Sigmoid colon (tissue), 7 donors: Measurements from ENCODE around the gene VOPP1. TPM values are rescaled to one million over a fixed set of nuclear protein-coding genes. Genes with fewer than 3 reads are reported as not detected.

Source experiments
- DNase-seq: peaks from one replicate; pipeline ENCODE4 v3.0.0-alpha.2; 2019
- H3K27ac ChIP-seq, 4 donors: fragments of 200-600 bp; sonication (generic); one replicate each; pipeline ENCODE4 v1.5.1; 2016 to 2019; ENCODE audit warnings: mild to moderate bottlenecking in 1 of 4
- H3K27me3 ChIP-seq, 3 donors: fragments of 200-600 bp; sonication (generic); one replicate each; pipeline ENCODE4 v1.5.1; 2019; ENCODE audit warnings: mild to moderate bottlenecking in 1 of 3
- H3K36me3 ChIP-seq, 4 donors: fragments of 200-600 bp; sonication (generic); one replicate each; pipeline ENCODE4 v1.5.1; 2016 to 2019
- H3K4me1 ChIP-seq, 4 donors: fragments of 200-600 bp; sonication (generic); one replicate each; pipeline ENCODE4 v1.5.1; 2017 to 2019
- H3K4me3 ChIP-seq, 4 donors: fragments of 200-600 bp; sonication (generic); one replicate each; pipeline ENCODE4 v1.5.1; 2017 to 2019; ENCODE audit warnings: mild to moderate bottlenecking in 2 of 4, moderate library complexity in 1 of 4
- H3K9me3 ChIP-seq, 4 donors: fragments of 200-600 bp in 3 of 4; sonication (generic) in 3 of 4; one replicate each; pipeline versions ENCODE4 v1.5.1 to v1.6.1; 2013 to 2019
- EP300 ChIP-seq, 4 donors: sonication (generic); formaldehyde crosslinking; IDR thresholded peaks; one replicate each; pipeline ENCODE4 v1.6.1; 2017; ENCODE audit warnings: antibody characterized with exemption in 4 of 4
- POLR2A ChIP-seq, 2 donors: fragments of 450-650 bp; IDR thresholded peaks; one replicate each; pipeline ENCODE4 v1.6.1; 2016; ENCODE audit warnings: antibody characterized with exemption in 2 of 2, mild to moderate bottlenecking in 2 of 2, moderate library complexity in 2 of 2
- POLR2AphosphoS5 ChIP-seq, 4 donors: sonication (generic); formaldehyde crosslinking; IDR thresholded peaks; one replicate each; pipeline ENCODE4 v1.6.1; 2017; ENCODE audit warnings: antibody characterized with exemption in 4 of 4
- WGBS, 2 donors: extraction: QIAGEN DNeasy Blood & Tissue Kit; methylation state at CpG; one replicate each; pipeline ENCODE4 v1.1.7; 2013; 5-methylcytosine and 5-hydroxymethylcytosine counted together
- intact Hi-C: fragments of 100-400 bp; cut with DNase I; formaldehyde crosslinking; loops from one replicate; pipeline ENCODE4 v1.15.1; 2023
- polyA plus RNA-seq, 3 donors: library from polyadenylated mRNA; stranded (reverse); fragments of 200-250 nt; gene quantifications; one replicate each; pipeline ENCODE4 v1.2.3, GENCODE V29; 2013
- total RNA-seq, 4 donors: library from RNA; depleted of rRNA; stranded (reverse); fragments of >200 nt; gene quantifications; one replicate each; pipeline ENCODE4 v1.1.0, GENCODE V29; 2016
- TF ChIP-seq, protein P1 (sequence below), 4 experiments: fragments of 450-650 bp in 3 of 4; fragments of 200-600 bp in 1 of 4; IDR thresholded peaks; one replicate each; pipeline ENCODE4 v1.5.1; 2016 to 2019; ENCODE audit warnings: antibody characterized with exemption in 4 of 4, mild to moderate bottlenecking in 3 of 4, moderate library complexity in 2 of 4
- donor health status: healthy with polysubstance abuse.
- donor health status: Bipolar disorder and iron deficiency.
- donor health status: healthy.

Gene VOPP1
- total and polyA plus RNA-seq, 7 donors, result 22.2 to 59.5 (median 26.4) TPM

DNA sequence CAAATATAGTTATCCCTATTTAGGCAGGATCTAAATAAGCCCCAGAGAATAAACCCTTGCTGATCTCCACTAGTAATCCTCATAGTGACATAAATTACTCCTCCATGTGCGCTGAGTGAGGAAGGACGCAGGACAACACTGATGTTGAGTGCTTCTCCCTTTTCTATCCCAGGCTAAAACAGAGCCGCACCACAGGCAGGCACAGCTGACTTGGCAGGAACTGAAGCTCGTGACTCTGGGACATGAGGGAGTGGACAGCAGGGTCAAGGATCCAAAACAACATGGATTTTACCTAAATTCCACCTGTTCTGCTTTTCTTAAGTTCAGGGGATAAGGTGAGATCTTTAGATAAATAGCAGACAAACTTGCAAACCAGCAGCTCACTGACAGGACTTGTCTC lies 46.0 kb downstream of the VOPP1 start:
- peaks cover 0 to 16% (median 11%) of the 10 kb centered on the region in 4 donors for H3K4me1 ChIP-seq
- no peak overlapping the region for H3K4me3 ChIP-seq
- no peaks in the 10 kb centered on the region for H3K36me3 ChIP-seq
- no peaks in the 10 kb centered on the region for H3K9me3 ChIP-seq
- H3K27me3 ChIP-seq, result no peaks in the 10 kb centered on the region
- TF ChIP-seq POLR2A (IDR thresholded peaks at IDR 0.05) (no peak), EP300 (IDR thresholded peaks at IDR 0.05) (no peak), POLR2AphosphoS5 (IDR thresholded peaks at IDR 0.05) (no peak)
- TF ChIP-seq, protein P1, sequence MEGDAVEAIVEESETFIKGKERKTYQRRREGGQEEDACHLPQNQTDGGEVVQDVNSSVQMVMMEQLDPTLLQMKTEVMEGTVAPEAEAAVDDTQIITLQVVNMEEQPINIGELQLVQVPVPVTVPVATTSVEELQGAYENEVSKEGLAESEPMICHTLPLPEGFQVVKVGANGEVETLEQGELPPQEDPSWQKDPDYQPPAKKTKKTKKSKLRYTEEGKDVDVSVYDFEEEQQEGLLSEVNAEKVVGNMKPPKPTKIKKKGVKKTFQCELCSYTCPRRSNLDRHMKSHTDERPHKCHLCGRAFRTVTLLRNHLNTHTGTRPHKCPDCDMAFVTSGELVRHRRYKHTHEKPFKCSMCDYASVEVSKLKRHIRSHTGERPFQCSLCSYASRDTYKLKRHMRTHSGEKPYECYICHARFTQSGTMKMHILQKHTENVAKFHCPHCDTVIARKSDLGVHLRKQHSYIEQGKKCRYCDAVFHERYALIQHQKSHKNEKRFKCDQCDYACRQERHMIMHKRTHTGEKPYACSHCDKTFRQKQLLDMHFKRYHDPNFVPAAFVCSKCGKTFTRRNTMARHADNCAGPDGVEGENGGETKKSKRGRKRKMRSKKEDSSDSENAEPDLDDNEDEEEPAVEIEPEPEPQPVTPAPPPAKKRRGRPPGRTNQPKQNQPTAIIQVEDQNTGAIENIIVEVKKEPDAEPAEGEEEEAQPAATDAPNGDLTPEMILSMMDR (IDR thresholded peaks at IDR 0.05), result no peak
- no peak overlapping the region for H3K27ac ChIP-seq
- no peak for DNase-seq
- 82 to 87% methylated on average over 4 of the region's 4 CpGs for WGBS, 2 donors
- intact Hi-C loops, result no loop called here

DNA sequence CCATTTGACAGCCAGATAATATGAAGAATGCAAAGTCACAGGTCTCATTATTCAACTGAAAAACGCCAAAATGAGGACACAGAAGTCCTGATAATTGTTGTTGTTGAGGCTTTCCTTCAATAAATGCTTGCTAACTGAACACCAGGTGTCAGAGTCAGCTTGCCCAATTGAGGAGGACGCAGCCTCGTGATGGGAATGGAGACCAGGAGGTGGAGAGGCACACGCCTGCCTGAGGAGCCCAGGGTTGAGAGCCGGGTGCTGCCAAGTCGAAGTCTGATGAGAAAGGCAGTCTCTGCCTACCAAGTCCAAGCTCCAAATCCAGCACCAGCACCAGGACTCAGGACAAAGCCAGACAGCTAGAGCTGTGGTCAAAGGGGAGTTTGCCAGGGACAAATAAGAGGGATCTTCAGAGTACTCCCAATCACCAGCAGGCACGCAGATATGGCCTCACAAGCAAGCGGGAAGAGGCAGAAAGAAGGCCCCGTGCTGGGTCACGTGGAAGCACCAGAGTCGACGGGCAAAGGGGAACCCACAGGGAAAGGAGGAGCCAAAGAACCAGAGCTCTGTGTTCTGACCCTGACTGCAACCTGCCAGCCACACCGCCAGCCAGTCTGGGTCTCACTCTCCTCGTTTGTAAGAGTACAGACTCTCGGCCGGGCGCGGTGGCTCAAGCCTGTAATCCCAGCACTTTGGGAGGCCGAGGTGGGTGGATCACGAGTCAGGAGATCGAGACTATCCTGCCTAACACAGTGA lies 47.6 kb downstream of the VOPP1 start:
- DNase-seq, result no peak
- TF ChIP-seq, protein P1 (IDR thresholded peaks at IDR 0.05), result no peak
- TF ChIP-seq EP300 (IDR thresholded peaks at IDR 0.05) (no peak), POLR2A (IDR thresholded peaks at IDR 0.05) (no peak), POLR2AphosphoS5 (IDR thresholded peaks at IDR 0.05) (no peak)
- WGBS, 2 donors, result 90 to 92% methylated on average over 21 of the region's 21 CpGs
- Histone ChIP-seq H3K27me3 (no peaks in the 10 kb centered on the region), H3K27ac (no peak overlapping the region), H3K4me3 (no peak overlapping the region), H3K36me3 (no peaks in the 10 kb centered on the region), H3K4me1 (peaks cover 0 to 16% (median 11%) of the 10 kb centered on the region in 4 donors), H3K9me3 (no peaks in the 10 kb centered on the region)
- intact Hi-C loops, result no loop called here

DNA sequence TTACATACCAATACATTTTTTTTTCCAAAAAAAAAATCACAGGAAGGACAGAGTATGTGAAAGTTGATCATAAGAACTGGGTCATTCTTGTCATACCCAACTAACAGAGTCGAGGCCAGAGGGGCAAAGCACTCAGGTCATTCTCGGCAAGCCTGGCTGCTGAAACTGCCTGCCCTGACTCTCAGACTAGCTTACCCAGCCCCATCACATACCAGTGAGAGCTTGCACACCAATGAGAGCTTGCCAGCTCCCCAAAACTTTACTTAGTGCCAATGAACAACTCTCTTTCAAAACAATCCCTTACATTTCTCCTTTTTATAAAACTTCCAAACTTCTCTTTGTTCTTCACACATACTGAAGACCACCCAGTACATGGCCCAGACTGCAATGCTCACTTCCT lies 48.9 kb downstream of the VOPP1 start:
- Histone ChIP-seq H3K27ac (no peak overlapping the region), H3K36me3 (peaks cover 0 to 7% (median 1%) of the 10 kb centered on the region in 4 donors), H3K27me3 (no peaks in the 10 kb centered on the region), H3K4me1 (peaks cover 0 to 16% (median 11%) of the 10 kb centered on the region in 4 donors), H3K9me3 (no peaks in the 10 kb centered on the region), H3K4me3 (no peak overlapping the region)
- TF ChIP-seq EP300 (IDR thresholded peaks at IDR 0.05), result no peak
- TF ChIP-seq, protein P1 (IDR thresholded peaks at IDR 0.05), result no peak
- TF ChIP-seq POLR2AphosphoS5 (IDR thresholded peaks at IDR 0.05), result no peak
- TF ChIP-seq POLR2A (IDR thresholded peaks at IDR 0.05), result no peak
- WGBS, 2 donors, result 82 to 88% methylated on average over 2 of the region's 2 CpGs
- intact Hi-C loops, result no loop called here
- no peak for DNase-seq

DNA sequence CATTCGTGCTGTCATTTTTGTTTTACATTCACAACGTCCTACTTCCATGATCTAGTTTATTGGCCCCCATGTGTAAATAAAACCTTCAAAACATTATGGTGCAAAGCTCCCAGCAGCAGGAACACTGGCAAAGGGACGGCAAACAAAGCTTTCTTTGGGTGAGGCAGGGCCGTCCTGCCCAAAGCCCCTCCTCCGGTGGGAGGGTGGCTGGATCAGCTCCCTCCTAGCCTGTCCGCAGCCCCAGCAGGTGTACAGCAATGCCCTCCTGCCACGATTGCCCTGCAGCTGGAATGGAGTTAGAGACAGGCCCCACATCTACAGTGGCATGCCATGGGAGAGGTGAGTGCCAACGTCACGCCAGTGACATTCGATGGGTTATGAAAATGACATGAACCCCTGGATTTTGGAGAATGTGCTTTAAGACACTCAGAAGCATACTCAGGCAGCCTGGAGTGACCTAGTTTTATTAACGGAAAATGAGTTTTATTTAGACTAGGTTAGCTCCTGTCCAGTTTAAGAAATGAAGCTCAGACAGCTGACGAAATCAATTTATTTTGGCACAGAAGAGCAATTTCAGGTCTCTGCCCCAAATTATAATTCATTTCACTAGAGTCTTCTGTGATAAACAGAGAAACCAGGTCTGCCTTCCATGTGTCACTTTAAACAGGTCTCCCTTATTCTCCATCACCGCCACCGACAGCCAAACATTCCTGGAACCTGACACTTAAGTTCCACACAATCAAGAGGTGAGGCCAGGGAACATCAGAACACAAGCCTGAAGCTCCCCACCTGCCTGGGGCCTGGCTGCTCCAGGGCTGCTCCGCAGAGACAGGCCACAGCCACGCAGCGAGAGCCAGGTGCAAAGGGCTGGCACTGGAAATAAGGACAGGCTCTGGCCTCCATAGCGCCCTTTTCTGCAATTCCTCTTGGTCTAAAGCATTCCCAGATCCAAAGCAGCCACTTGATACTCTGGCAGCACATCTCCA lies 50.1 kb downstream of the VOPP1 start:
- Histone ChIP-seq H3K9me3 (no peaks in the 10 kb centered on the region), H3K27me3 (no peaks in the 10 kb centered on the region), H3K4me3 (no peak overlapping the region), H3K36me3 (peaks cover 0 to 16% (median 6%) of the 10 kb centered on the region in 4 donors), H3K4me1 (peaks cover 0 to 13% (median 11%) of the 10 kb centered on the region in 4 donors), H3K27ac (no peak overlapping the region)
- DNase-seq, result no peak
- intact Hi-C loops, result no loop called here
- no peak for TF ChIP-seq POLR2AphosphoS5 (IDR thresholded peaks at IDR 0.05)
- no peak for TF ChIP-seq POLR2A (IDR thresholded peaks at IDR 0.05)
- TF ChIP-seq EP300 (IDR thresholded peaks at IDR 0.05), result no peak
- TF ChIP-seq, protein P1 (IDR thresholded peaks at IDR 0.05), result no peak
- WGBS, 2 donors, result 31 to 73% methylated on average over 18 of the region's 18 CpGs
